CD14-positive monocyte (primary cell): ENCODE measurements around the gene STN1. TPM values are rescaled to one million over a fixed set of nuclear protein-coding genes. Genes with fewer than 3 reads are reported as not detected.
A peak's percentile ranks its signal among the peaks of the same experiment; 100 is the strongest.

Source experiments
- DNase-seq, 3 donors: peaks; one replicate each; pipeline ENCODE4 v3.0.0-alpha.2; 2011 to 2022
- H2AFZ ChIP-seq: 2 replicates; pipeline ENCODE4 v1.6.0; 2012; ENCODE audit warnings: mild to moderate bottlenecking, low read depth, low read length, inconsistent platforms; ENCODE audit not compliant: insufficient read depth, poor library complexity, severe bottlenecking
- H3K27ac ChIP-seq, 2 donors: 1 replicate in 1 of 2; 2 replicates in 1 of 2; pipeline ENCODE4 v1.5.1; 2012 to 2013; ENCODE audit warnings: low read length in 2 of 2, control low read depth in 1 of 2, inconsistent platforms in 1 of 2, low read depth in 1 of 2, mild to moderate bottlenecking in 1 of 2
- H3K27me3 ChIP-seq, 2 donors: one replicate each; pipeline versions ENCODE4 v1.6.0 to v1.6.1; 2011 to 2013; ENCODE audit warnings: low read length in 2 of 2; ENCODE audit not compliant: control insufficient read depth in 2 of 2, insufficient read depth in 2 of 2
- H3K36me3 ChIP-seq, 2 donors: replicated peaks in 1 of 2; 1 replicate in 1 of 2; 2 replicates in 1 of 2; pipeline versions ENCODE4 v1.5.1 to v1.6.1; 2012 to 2013; ENCODE audit warnings: low read length in 2 of 2, control low read depth in 1 of 2, inconsistent platforms in 1 of 2, mild to moderate bottlenecking in 1 of 2; ENCODE audit not compliant: insufficient read depth in 2 of 2, control insufficient read depth in 1 of 2
- H3K4me1 ChIP-seq, 2 donors: 1 replicate in 1 of 2; 2 replicates in 1 of 2; pipeline versions ENCODE4 v1.5.1 to v1.6.1; 2012 to 2013; ENCODE audit warnings: low read length in 2 of 2, control low read depth in 1 of 2, inconsistent platforms in 1 of 2, mild to moderate bottlenecking in 1 of 2, moderate library complexity in 1 of 2; ENCODE audit not compliant: insufficient read depth in 2 of 2, control insufficient read depth in 1 of 2
- H3K4me2 ChIP-seq: replicated peaks from 2 replicates; pipeline ENCODE3; 2012; ENCODE audit warnings: low read length, moderate library complexity, mild to moderate bottlenecking; ENCODE audit not compliant: poor library complexity, severe bottlenecking; ENCODE audit errors: extremely low read depth
- H3K4me3 ChIP-seq, 3 experiments: fragments of 200-600 bp in 1 of 3; sonication (generic) in 1 of 3; replicated peaks in 1 of 3; 1 replicate in 2 of 3; 2 replicates in 1 of 3; pipeline ENCODE4 v1.5.1; 2011 to 2013; ENCODE audit warnings: low read length in 3 of 3, mild to moderate bottlenecking in 3 of 3, control low read depth in 2 of 3, low read depth in 2 of 3, inconsistent platforms in 1 of 3, moderate library complexity in 1 of 3
- H3K79me2 ChIP-seq: 2 replicates; pipeline ENCODE4 v1.6.0; 2012; ENCODE audit warnings: mild to moderate bottlenecking, control low read depth, inconsistent platforms, low read length, moderate library complexity; ENCODE audit not compliant: insufficient read depth
- H3K9ac ChIP-seq: 2 replicates; pipeline ENCODE4 v1.6.0; 2017; ENCODE audit warnings: low read length, mild to moderate bottlenecking; ENCODE audit not compliant: insufficient read depth, poor library complexity, severe bottlenecking
- H3K9me3 ChIP-seq, 2 donors: replicated peaks in 1 of 2; 1 replicate in 1 of 2; 2 replicates in 1 of 2; pipeline versions ENCODE4 v1.5.1 to v1.6.1; 2012 to 2013; ENCODE audit warnings: low read length in 2 of 2, control low read depth in 1 of 2; ENCODE audit not compliant: control insufficient read depth in 1 of 2, insufficient read depth in 1 of 2
- H4K20me1 ChIP-seq: 2 replicates; pipeline ENCODE4 v1.6.0; 2012; ENCODE audit warnings: mild to moderate bottlenecking, low read length, control low read depth, moderate library complexity; ENCODE audit not compliant: insufficient read depth
- H3K27ac Mint-ChIP-seq, 7 donors: one replicate each; pipeline ENCODE4 v1.8.0; 2020; ENCODE audit warnings: mild to moderate bottlenecking in 7 of 7, mixed read lengths in 7 of 7, moderate library complexity in 6 of 7, inconsistent platforms in 2 of 7
- H3K27me3 Mint-ChIP-seq, 3 donors: one replicate each; pipeline ENCODE4 v1.8.0; 2021 to 2022; ENCODE audit warnings: low read depth in 3 of 3, mild to moderate bottlenecking in 3 of 3, mixed read lengths in 3 of 3, moderate library complexity in 3 of 3, inconsistent platforms in 1 of 3
- H3K36me3 Mint-ChIP-seq, 2 donors: one replicate each; pipeline ENCODE4 v1.8.0; 2020; ENCODE audit warnings: mixed read lengths in 2 of 2, inconsistent platforms in 1 of 2, mild to moderate bottlenecking in 1 of 2
- H3K4me1 Mint-ChIP-seq: one replicate; pipeline ENCODE4 v1.8.0; 2020; ENCODE audit warnings: mild to moderate bottlenecking, mixed read lengths
- H3K4me3 Mint-ChIP-seq, 2 donors: one replicate each; pipeline ENCODE4 v1.8.0; 2020; ENCODE audit warnings: mild to moderate bottlenecking in 2 of 2, mixed read lengths in 2 of 2, moderate library complexity in 1 of 2
- H3K9me3 Mint-ChIP-seq, 7 donors: one replicate each; pipeline ENCODE4 v1.8.0; 2020 to 2022; ENCODE audit warnings: mixed read lengths in 7 of 7, mild to moderate bottlenecking in 6 of 7, moderate library complexity in 6 of 7, inconsistent platforms in 2 of 7
- WGBS: methylation state at CpG from one replicate; pipeline ENCODE4 v1.1.5; 2013; ENCODE audit warnings: missing lambda C conversion rate; ENCODE audit not compliant: insufficient coverage; 5-methylcytosine and 5-hydroxymethylcytosine counted together
- intact Hi-C, 2 donors: fragments of 100-400 bp; cut with micrococcal nuclease; formaldehyde crosslinking; loops; one replicate each; pipeline versions ENCODE4 v1.15.0 to v1.15.1; 2023
- polyA plus RNA-seq, 3 donors: library from polyadenylated mRNA; depleted of rRNA in 1 of 3; unstranded in 2 of 3; stranded (reverse) in 1 of 3; fragments of 300-500 nt in 2 of 3; fragments of >200 nt in 1 of 3; fragmentation: Illumina TruSeq in 2 of 3; gene quantifications; 1 replicate in 2 of 3; 2 replicates in 1 of 3; pipeline ENCODE4 v1.2.3, GENCODE V29; 2012 to 2021
- TF ChIP-seq, protein P1 (sequence below): fragments of 200-600 bp; IDR thresholded peaks from one replicate; pipeline ENCODE4 v1.8.0; 2022; ENCODE audit warnings: antibody characterized with exemption, mild to moderate bottlenecking

STN1 gene
- polyA plus RNA-seq, 3 donors = 19.3 to 37.4 (median 35.9) TPM

DNA sequence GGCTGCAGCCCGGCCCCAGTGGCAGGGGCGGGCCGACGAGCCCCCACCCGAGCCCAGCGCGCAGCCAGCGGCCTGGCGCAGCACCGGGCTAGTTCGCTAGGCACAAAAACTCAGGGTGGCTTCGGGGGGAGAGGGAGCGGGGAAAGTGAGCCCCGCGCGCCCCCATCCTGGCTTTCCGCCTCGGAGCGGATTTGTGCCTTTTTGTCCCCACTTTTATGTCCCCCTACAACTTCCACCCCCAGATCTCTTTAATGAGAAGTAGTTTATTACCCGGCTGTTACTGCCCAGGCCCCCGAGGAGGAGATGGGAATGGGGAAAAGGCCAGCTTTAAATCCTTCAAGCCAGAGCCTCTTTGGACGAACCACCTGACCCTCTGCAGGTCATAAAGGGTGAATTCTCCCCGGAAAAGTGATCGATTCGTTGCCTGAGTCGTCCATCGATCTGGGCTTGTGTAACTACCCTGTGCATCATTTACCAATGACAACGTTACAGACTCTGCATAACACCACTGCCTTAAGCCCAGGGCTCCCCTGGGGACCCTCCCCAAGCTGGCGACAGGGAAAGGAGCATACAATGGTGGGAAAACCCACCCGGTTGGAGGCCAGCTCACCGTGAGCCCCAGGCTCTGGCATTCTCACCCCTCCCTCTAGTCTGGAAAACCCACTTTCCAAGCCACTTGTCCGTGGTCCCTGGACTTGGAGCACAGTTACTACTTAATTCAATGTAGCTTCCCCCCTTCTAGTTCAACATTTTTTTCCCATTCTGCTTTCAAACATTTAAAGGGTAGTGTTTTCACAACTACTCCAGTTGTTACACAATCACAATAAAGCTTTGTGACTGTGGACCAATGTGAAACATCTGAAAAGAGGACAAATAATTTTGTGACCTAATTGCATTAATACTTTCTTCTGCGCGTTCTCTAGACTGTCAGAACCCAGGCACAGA lies 61.9 kb downstream of the STN1 start:
- TF ChIP-seq, protein P1, sequence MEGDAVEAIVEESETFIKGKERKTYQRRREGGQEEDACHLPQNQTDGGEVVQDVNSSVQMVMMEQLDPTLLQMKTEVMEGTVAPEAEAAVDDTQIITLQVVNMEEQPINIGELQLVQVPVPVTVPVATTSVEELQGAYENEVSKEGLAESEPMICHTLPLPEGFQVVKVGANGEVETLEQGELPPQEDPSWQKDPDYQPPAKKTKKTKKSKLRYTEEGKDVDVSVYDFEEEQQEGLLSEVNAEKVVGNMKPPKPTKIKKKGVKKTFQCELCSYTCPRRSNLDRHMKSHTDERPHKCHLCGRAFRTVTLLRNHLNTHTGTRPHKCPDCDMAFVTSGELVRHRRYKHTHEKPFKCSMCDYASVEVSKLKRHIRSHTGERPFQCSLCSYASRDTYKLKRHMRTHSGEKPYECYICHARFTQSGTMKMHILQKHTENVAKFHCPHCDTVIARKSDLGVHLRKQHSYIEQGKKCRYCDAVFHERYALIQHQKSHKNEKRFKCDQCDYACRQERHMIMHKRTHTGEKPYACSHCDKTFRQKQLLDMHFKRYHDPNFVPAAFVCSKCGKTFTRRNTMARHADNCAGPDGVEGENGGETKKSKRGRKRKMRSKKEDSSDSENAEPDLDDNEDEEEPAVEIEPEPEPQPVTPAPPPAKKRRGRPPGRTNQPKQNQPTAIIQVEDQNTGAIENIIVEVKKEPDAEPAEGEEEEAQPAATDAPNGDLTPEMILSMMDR = no peak
- 15% methylated on average over 15 of the region's 34 CpGs for WGBS
- no peaks in the 10 kb centered on the region for H3K36me3 ChIP-seq
- intact Hi-C loops = no loop called here
- H3K9me3 ChIP-seq = peaks cover 0 to 14% of the 10 kb centered on the region in 2 donors
- H3K27ac ChIP-seq = no peak overlapping the region
- Mint-ChIP-seq H3K36me3 (peaks cover 0 to 11% of the 10 kb centered on the region in 2 donors), H3K9me3 (peaks cover 0 to 9% (median 3%) of the 10 kb centered on the region in 7 donors), H3K27ac (no peak overlapping the region), H3K27me3 (peaks cover 32 to 51% (median 36%) of the 10 kb centered on the region in 3 donors), H3K4me3 (peak overlapping the region in 1 of 2 donors; percentile 80), H3K4me1 (peaks cover 28% of the 10 kb centered on the region)
- H3K79me2 ChIP-seq = no peaks in the 10 kb centered on the region
- peak in 1 of 3 donors; percentile 43 for DNase-seq
- peaks cover 35 to 41% of the 10 kb centered on the region in 2 donors for H3K4me1 ChIP-seq
- H3K4me2 ChIP-seq = peak overlapping the region; percentile 59
- H3K9ac ChIP-seq = no peak overlapping the region
- H3K27me3 ChIP-seq = peaks cover 28 to 31% of the 10 kb centered on the region in 2 donors
- H2AFZ ChIP-seq = no peak overlapping the region
- no peaks in the 10 kb centered on the region for H4K20me1 ChIP-seq
- H3K4me3 ChIP-seq = peak overlapping the region in 1 of 3 experiments; percentile 40

DNA sequence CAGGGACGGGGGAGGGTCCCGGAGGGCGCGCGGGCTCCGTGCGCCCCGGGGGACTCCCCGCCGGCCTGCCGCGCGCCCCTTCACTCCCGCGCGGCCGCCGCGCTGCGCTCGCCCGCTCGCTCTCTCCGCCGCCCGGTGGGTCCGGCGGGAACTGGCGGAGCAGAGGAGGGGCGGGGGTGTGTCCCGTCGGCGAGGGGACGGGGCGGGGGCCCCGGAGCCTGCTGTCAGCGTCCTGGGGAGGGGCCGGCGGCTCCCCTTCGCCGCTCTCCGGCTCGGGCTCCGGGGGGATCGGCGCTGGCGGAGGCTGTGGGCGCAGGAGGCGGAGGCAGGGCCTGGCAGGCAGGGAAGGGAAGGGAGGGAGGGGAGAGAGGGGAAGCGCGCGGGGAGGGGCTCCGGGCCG lies 62.6 kb downstream of the STN1 start, which contains the start of gene SH3PXD2A:
SH3PXD2A (minus strand) TSS at position 153 of the 400 bp plus-strand sequence. CDS start 310 bp downstream, outside the sequence.
- Histone ChIP-seq H3K9ac (peak within 1 kb of the TSS; percentile 36), H3K27ac (no peak within 1 kb of the TSS), H3K36me3 (no peaks in the 10 kb centered on the region), H3K9me3 (peaks cover 0 to 14% of the 10 kb centered on the region in 2 donors), H3K4me1 (peaks cover 41 to 46% of the 10 kb centered on the region in 2 donors), H3K79me2 (no peaks in the 10 kb centered on the region), H3K4me2 (peak within 1 kb of the TSS; percentile 59), H2AFZ (peak within 1 kb of the TSS; percentile 35), H3K4me3 (peak within 1 kb of the TSS in 1 of 3 experiments; percentile 51), H3K27me3 (peaks cover 28 to 31% of the 10 kb centered on the region in 2 donors), H4K20me1 (no peaks in the 10 kb centered on the region)
- no peak within 1 kb of the TSS for H3K27ac Mint-ChIP-seq
- WGBS = 0% methylated on average over 36 of the region's 54 CpGs
- peaks cover 0 to 11% of the 10 kb centered on the region in 2 donors for H3K36me3 Mint-ChIP-seq
- TF ChIP-seq, protein P1 = no peak
- peak within 1 kb of the TSS; percentile 68 to 89 for H3K4me3 Mint-ChIP-seq
- H3K9me3 Mint-ChIP-seq = peaks cover 0 to 9% (median 3%) of the 10 kb centered on the region in 7 donors
- peaks cover 32 to 48% (median 36%) of the 10 kb centered on the region in 3 donors for H3K27me3 Mint-ChIP-seq
- peaks cover 34% of the 10 kb centered on the region for H3K4me1 Mint-ChIP-seq
- no peak for DNase-seq
- intact Hi-C loops = no loop called here
